GM12801 (cell line): ENCODE results near the gene CTSK.

ENCODE experiments used
- CTCF ChIP-seq: IDR thresholded peaks from one replicate; pipeline ENCODE4 v1.5.1; 2011; ENCODE audit warnings: control low read depth; ENCODE audit not compliant: insufficient read length; ENCODE audit errors: extremely low read depth

Gene CTSK

GRCh38 chr1:150796374-150796773 is 11.7 kb downstream of the CTSK start:
- TF ChIP-seq CTCF = no peak

- no peak for TF ChIP-seq CTCF
Measured at GRCh38 chr1:150793221-150793620, 14.8 kb downstream of the CTSK start.

GRCh38 chr1:150791585-150791984 is 16.5 kb downstream of the CTSK start:
- TF ChIP-seq CTCF = no peak

- TF ChIP-seq CTCF = no peak
Measured at GRCh38 chr1:150789396-150789795, 18.7 kb downstream of the CTSK start.

GRCh38 chr1:150788946-150789345 is 19.1 kb downstream of the CTSK start:
- TF ChIP-seq CTCF = no peak

GRCh38 chr1:150787455-150787854 is 20.6 kb downstream of the CTSK start:
- TF ChIP-seq CTCF = no peak

GRCh38 chr1:150780510-150780909 is 27.6 kb downstream of the CTSK start:
- no peak for TF ChIP-seq CTCF

GRCh38 chr1:150778409-150778808 is 29.7 kb downstream of the CTSK start:
- TF ChIP-seq CTCF = no peak
